ENCODE results near the gene TERT. TPM values are rescaled to one million over a fixed set of nuclear protein-coding genes. Genes with fewer than 3 reads are reported as not detected.

The TERT gene
- total and polyA plus RNA-seq, 10 of the 15 experiments (the other 5 are each of a cell fraction or from before 2014, with no cell fraction given) = 0.08 to 21.5 (median 5.0) TPM

DNA sequence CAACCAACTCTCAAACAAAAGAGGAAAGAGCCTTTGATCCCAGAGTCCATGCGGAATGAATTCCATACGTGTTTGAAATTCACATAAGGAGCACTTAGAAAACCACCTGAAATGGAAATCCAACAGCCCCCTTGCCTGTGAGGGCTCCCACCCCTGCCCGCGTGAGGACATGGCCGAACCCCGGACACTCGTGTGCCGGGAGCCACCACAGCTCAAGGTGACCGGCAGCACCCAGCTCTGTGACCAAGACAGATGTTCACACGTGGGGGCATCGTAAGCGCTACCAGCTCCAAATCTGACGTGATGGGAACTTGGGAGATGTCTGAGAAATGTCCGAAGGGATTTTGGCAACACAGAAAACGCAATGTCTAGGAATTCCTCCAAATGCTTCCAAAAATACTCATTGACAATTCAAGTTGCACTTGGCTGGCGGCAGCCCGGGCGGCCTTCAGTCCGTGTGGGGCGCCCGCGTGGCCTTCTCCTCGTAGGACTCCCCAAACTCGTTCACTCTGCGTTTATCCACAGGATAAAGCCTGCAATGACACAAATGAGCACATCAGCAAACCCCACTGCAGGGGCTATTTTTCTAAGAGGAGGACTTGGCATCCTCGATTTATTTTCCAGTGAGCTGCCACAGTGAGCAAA, 23.2 kb upstream of the TERT start:
- Histone ChIP-seq H3K4me3 (no peak overlapping the region), H3K36me3 (ENCODE audit: control insufficient read depth in 2 of 2, insufficient read depth in 2 of 2, low read length in 1 of 2) (peaks cover 11 to 37% of the 10 kb centered on the region in 2 experiments), H3K4me1 (ENCODE audit: control insufficient read depth, insufficient read depth, low read length) (peaks cover 43% of the 10 kb centered on the region), H3K27ac (ENCODE audit: control insufficient read depth, insufficient read depth) (no peak overlapping the region), H3K9me3 (replicated peaks; ENCODE audit: control insufficient read depth, insufficient read depth, low read length) (no peaks in the 10 kb centered on the region), H2AFZ (ENCODE audit: control insufficient read depth, low read depth, low read length) (no peak overlapping the region), H3K4me2 (ENCODE audit: control insufficient read depth, insufficient read depth) (no peak overlapping the region), H3K27me3 (replicated peaks in 1 of 2; ENCODE audit: control insufficient read depth in 2 of 2, insufficient read depth in 2 of 2, low read length in 1 of 2) (no peaks in the 10 kb centered on the region), H4K20me1 (ENCODE audit: control insufficient read depth, insufficient read depth) (no peaks in the 10 kb centered on the region), H3K9ac (ENCODE audit: control insufficient read depth, insufficient read depth, low read length) (no peak overlapping the region), H3K79me2 (ENCODE audit: control insufficient read depth, insufficient read depth, low read length) (no peaks in the 10 kb centered on the region)
- ChIA-PET CTCF (interaction anchor here (0.7 kb wide), 1 partner anchor 14 kb away, joined by 3 read pairs; no protein-coding TSS in a partner anchor), SMC1A (ENCODE audit: uncharacterized antibody, unreplicated experiment) (interaction anchor here (1.2 to 1.6 kb wide), 3 partner anchors 9 to 21 kb away, joined by 3 to 8 read pairs (median 5); no protein-coding TSS in a partner anchor), POLR2A (interaction anchor here (0.7 to 1.4 kb wide), 3 partner anchors 8 to 24 kb away, joined by 3 read pairs; no protein-coding TSS in a partner anchor), RAD21 (ENCODE audit: unreplicated experiment) (no interaction called here)
- TSS peak; percentile 39 for BruUV-seq (replicated peaks)
- 98% methylated on average over 26 of the region's 26 CpGs for WGBS (ENCODE audit: insufficient coverage, insufficient replicate concordance, low lambda C conversion rate, missing lambda C conversion rate)
- FAIRE-seq (no peak), ATAC-seq (no peak), DNase-seq (ENCODE audit: low read depth, low spot score) (no peak)
- in situ Hi-C loops (cut with MboI) (no loop called here), intact Hi-C loops (cut with micrococcal nuclease; ENCODE audit: unreplicated experiment) (loop anchor here (10.0 kb wide), 1 partner anchor 477 kb away; the partner anchor contains the start of gene MRPL36)
- TF ChIP-seq TARDBP (IDR thresholded peaks at IDR 0.05; ENCODE audit: borderline replicate concordance) (no peak), ASH2L (IDR thresholded peaks at IDR 0.05; ENCODE audit: borderline replicate concordance, low read depth) (no peak), ESRRA (IDR thresholded peaks at IDR 0.05; ENCODE audit: low read length) (no peak), ZNF217 (IDR thresholded peaks at IDR 0.05) (no peak), ZBTB4 (CRISPR knock-in tag; IDR thresholded peaks at IDR 0.05) (no peak), ELK1 (IDR thresholded peaks at IDR 0.05; ENCODE audit: low read depth, low read length) (no peak), CREM (IDR thresholded peaks at IDR 0.05; ENCODE audit: low read depth) (no peak)
